Suppressor macrophage (primary cell): ENCODE data around the gene SGPP2.

ENCODE experiments used
- DNase-seq, 4 experiments: peaks; one replicate each; pipeline ENCODE4 v3.0.0-alpha.2; 2020 to 2022

SGPP2 gene

GRCh38 chr2:222526480-222527277, 102.3 kb downstream of the SGPP2 start:
- no peak for DNase-seq

- no peak for DNase-seq
These were observed 108.0 kb downstream of the SGPP2 start for GRCh38 chr2:222532315-222532714.

- DNase-seq: no peak
These were observed 111.1 kb downstream of the SGPP2 start for GRCh38 chr2:222535477-222535876.

GRCh38 chr2:222538535-222538934, 114.2 kb downstream of the SGPP2 start:
- DNase-seq: peak in 1 of 4 experiments; percentile 10

GRCh38 chr2:222544661-222545060, 120.3 kb downstream of the SGPP2 start:
- DNase-seq: no peak

- no peak for DNase-seq
These were observed 121.8 kb downstream of the SGPP2 start for GRCh38 chr2:222545823-222546795.

GRCh38 chr2:222547083-222547482, 122.7 kb downstream of the SGPP2 start:
- no peak for DNase-seq

GRCh38 chr2:222548992-222549391, 124.6 kb downstream of the SGPP2 start:
- no peak for DNase-seq

GRCh38 chr2:222554517-222554916, 130.2 kb downstream of the SGPP2 start:
- no peak for DNase-seq

- no peak for DNase-seq
These were observed 136.8 kb downstream of the SGPP2 start for GRCh38 chr2:222561151-222561550.

GRCh38 chr2:222561817-222562645, 137.7 kb downstream of the SGPP2 start:
- peak; percentile 70 to 84 (median 76) for DNase-seq

GRCh38 chr2:222563106-222563718, 138.9 kb downstream of the SGPP2 start:
- DNase-seq: no peak

GRCh38 chr2:222563936-222564335, 139.6 kb downstream of the SGPP2 start:
- DNase-seq: no peak

- DNase-seq: no peak
These were observed 141.9 kb downstream of the SGPP2 start for GRCh38 chr2:222566229-222566628.

GRCh38 chr2:222568865-222569264, 144.5 kb downstream of the SGPP2 start:
- DNase-seq: no peak

GRCh38 chr2:222569826-222570225, 145.5 kb downstream of the SGPP2 start:
- DNase-seq: no peak

GRCh38 chr2:222572264-222572721, 147.9 kb downstream of the SGPP2 start:
- DNase-seq: no peak

- no peak for DNase-seq
These were observed 148.4 kb downstream of the SGPP2 start for GRCh38 chr2:222572751-222573174.

GRCh38 chr2:222575618-222576017, 151.3 kb downstream of the SGPP2 start:
- DNase-seq: no peak

- DNase-seq: no peak
These were observed 152.1 kb downstream of the SGPP2 start for GRCh38 chr2:222576171-222577081.

GRCh38 chr2:222577341-222577740, 153.0 kb downstream of the SGPP2 start:
- DNase-seq: no peak
